ENCODE results near the gene ADARB2. TPM values are rescaled to one million over a fixed set of nuclear protein-coding genes. Genes with fewer than 3 reads are reported as not detected.
A peak's percentile ranks its signal among the peaks of the same experiment; 100 is the strongest.

The ADARB2 gene
- total and polyA plus RNA-seq, 8 donors, result 0.34 to 24.7 (median 3.2) TPM

DNA sequence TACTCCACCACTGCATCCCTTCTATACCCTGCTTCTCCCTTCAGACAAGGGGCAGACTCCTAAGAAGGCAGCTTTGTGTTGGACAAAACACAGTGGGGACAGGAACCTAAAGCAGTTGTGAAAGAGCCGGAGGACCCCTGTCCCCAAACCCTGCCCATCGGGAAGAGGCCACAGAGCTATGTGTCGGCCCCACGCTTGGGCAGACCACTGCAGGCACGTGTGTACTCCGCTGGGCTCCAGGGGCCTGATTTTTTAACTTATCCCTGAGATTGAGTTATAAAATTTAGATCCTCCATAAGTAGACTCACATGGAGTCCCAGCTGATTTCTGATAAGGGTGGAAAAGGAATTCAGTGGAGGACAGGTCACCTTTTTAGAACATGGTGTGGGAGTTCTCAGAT, 310.5 kb downstream of the ADARB2 start:
- Histone ChIP-seq H3K27ac (no peak overlapping the region), H3K9me3 (no peaks in the 10 kb centered on the region), H3K36me3 (no peaks in the 10 kb centered on the region), H3K4me1 (peaks cover 0 to 6% (median 0%) of the 10 kb centered on the region in 3 donors), H3K4me3 (no peak overlapping the region), H3K27me3 (peaks cover 0 to 19% (median 8%) of the 10 kb centered on the region in 4 donors)
- 73 to 91% methylated on average over 6 of the region's 6 CpGs for WGBS, 2 donors
- TF ChIP-seq, protein P1, sequence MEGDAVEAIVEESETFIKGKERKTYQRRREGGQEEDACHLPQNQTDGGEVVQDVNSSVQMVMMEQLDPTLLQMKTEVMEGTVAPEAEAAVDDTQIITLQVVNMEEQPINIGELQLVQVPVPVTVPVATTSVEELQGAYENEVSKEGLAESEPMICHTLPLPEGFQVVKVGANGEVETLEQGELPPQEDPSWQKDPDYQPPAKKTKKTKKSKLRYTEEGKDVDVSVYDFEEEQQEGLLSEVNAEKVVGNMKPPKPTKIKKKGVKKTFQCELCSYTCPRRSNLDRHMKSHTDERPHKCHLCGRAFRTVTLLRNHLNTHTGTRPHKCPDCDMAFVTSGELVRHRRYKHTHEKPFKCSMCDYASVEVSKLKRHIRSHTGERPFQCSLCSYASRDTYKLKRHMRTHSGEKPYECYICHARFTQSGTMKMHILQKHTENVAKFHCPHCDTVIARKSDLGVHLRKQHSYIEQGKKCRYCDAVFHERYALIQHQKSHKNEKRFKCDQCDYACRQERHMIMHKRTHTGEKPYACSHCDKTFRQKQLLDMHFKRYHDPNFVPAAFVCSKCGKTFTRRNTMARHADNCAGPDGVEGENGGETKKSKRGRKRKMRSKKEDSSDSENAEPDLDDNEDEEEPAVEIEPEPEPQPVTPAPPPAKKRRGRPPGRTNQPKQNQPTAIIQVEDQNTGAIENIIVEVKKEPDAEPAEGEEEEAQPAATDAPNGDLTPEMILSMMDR (IDR thresholded peaks at IDR 0.05), result no peak
- intact Hi-C loops (cut with DNase I), result no loop called here
- ATAC-seq, result no peak
- no peak for DNase-seq
- FAIRE-seq, result no peak

DNA sequence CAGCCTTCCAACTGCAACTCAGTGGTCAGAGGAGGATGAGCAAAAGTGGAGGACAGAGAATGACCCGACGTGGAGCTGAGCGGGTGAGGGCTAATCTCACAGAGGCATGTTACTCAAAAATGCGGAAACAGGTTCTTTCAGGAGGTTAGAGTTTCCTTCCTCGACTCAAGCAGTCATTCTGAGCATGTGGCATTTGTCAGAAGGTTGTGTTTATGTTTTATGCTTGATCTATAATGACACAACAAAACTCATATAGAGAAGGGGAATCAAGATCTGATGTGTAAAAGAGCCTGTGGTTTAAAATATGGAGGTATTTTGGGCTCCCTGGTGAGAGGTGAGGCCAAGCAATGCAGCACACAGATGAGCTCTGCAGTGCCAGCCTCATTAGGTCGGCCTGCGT, 311.4 kb downstream of the ADARB2 start:
- ATAC-seq (no peak), DNase-seq (no peak), FAIRE-seq (no peak)
- intact Hi-C loops (cut with DNase I), result no loop called here
- peaks cover 0 to under 1% (median under 1%) of the 10 kb centered on the region in 3 donors for H3K4me1 ChIP-seq
- no peak overlapping the region for H3K27ac ChIP-seq
- H3K4me3 ChIP-seq, result no peak overlapping the region
- no peaks in the 10 kb centered on the region for H3K9me3 ChIP-seq
- TF ChIP-seq, protein P1 (IDR thresholded peaks at IDR 0.05), result no peak
- peaks cover 0 to 19% (median 8%) of the 10 kb centered on the region in 4 donors for H3K27me3 ChIP-seq
- H3K36me3 ChIP-seq, result no peaks in the 10 kb centered on the region
- 63 to 73% methylated on average over 7 of the region's 7 CpGs for WGBS, 2 donors

DNA sequence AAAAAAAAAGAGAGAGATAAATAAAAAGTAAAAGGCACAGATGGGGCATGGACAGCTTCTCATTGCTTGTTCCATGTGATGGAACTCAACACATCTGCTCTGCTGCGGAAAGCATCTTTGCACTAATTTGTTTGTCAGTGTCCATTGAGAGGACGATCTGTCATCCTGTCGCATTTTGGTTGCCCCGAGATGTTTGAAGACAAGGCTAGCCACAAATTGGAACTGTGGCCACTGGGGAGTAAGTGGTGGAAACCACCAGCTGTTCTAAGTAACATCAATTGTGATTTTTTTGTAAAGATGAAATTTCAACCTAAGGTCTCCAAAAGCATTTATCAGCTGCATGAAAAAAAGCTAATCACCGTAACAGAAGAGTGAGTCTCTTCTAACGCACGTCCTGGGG, 312.7 kb downstream of the ADARB2 start:
- Histone ChIP-seq H3K36me3 (no peaks in the 10 kb centered on the region), H3K27ac (no peak overlapping the region), H3K27me3 (peaks cover 0 to 18% (median 6%) of the 10 kb centered on the region in 4 donors), H3K4me1 (peaks cover 11 to 12% (median 12%) of the 10 kb centered on the region in 3 donors), H3K4me3 (no peak overlapping the region), H3K9me3 (no peaks in the 10 kb centered on the region)
- intact Hi-C loops (cut with DNase I), result no loop called here
- DNase-seq (no peak), ATAC-seq (no peak), FAIRE-seq (no peak)
- WGBS, 2 donors, result 78 to 80% methylated on average over 7 of the region's 7 CpGs
- TF ChIP-seq, protein P1 (IDR thresholded peaks at IDR 0.05), result no peak

DNA sequence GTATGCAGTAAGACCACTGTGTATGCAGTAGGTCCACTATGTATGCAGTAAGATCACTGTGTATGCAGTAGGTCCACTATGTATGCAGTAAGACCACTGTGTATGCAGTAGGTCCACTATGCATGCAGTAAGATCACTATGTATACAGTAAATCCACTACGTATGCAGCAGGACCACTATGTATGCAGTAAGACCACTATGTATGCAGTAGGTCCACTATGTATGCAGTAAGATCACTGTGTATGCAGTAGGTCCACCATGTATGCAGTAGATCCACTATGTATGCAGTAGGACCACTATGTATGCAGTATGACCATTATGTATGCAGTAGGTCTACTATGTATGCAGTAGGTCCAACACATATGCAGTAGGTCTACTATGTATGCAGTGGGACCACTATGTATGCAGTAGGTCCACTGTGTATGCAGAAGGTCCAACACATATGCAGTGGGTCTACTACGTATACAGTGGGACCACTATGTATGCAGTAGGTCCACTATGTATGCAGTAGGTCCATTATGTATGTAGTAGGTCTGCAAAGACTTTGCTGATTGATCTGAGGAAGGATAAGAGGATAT, 313.6 kb downstream of the ADARB2 start:
- H3K9me3 ChIP-seq, result no peaks in the 10 kb centered on the region
- peaks cover 0 to 11% (median 4%) of the 10 kb centered on the region in 4 donors for H3K27me3 ChIP-seq
- no peak for FAIRE-seq
- no peak for DNase-seq
- WGBS, 2 donors, result 90 to 96% methylated on average over 2 of the region's 2 CpGs
- H3K4me1 ChIP-seq, result peaks cover 12 to 18% (median 15%) of the 10 kb centered on the region in 3 donors
- no peak overlapping the region for H3K27ac ChIP-seq
- intact Hi-C loops (cut with DNase I), result no loop called here
- H3K36me3 ChIP-seq, result no peaks in the 10 kb centered on the region
- H3K4me3 ChIP-seq, result no peak overlapping the region
- no peak for ATAC-seq
- TF ChIP-seq, protein P1 (IDR thresholded peaks at IDR 0.05), result no peak

DNA sequence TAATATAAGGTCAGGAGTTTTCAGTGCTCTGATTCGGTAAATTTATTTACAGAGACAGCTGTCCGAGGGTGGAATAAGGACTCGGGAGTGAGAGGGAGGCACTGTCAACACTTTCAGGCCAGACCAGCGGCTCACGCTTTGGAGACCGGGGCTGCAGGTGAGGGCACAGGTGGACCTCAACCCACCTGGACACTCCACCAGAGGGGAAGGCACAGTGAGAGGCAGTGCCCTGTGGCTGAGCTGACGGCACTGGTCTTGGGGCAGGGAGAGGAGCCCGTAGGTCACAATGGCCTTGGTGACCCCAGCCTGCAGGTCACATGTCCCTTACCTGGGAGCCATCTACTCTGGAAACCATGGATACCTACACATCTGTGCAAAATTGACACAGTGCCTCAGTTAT, 315.1 kb downstream of the ADARB2 start:
- no peak overlapping the region for H3K27ac ChIP-seq
- H3K27me3 ChIP-seq, result peaks cover 0 to 24% (median 4%) of the 10 kb centered on the region in 4 donors
- H3K4me1 ChIP-seq, result peaks cover 12 to 18% (median 15%) of the 10 kb centered on the region in 3 donors
- FAIRE-seq, result no peak
- ATAC-seq, result no peak
- H3K36me3 ChIP-seq, result no peaks in the 10 kb centered on the region
- TF ChIP-seq, protein P1 (IDR thresholded peaks at IDR 0.05), result no peak
- 65 to 81% methylated on average over 8 of the region's 8 CpGs for WGBS, 2 donors
- H3K4me3 ChIP-seq, result no peak overlapping the region
- no peaks in the 10 kb centered on the region for H3K9me3 ChIP-seq
- intact Hi-C loops (cut with DNase I), result no loop called here
- peak in 1 of 6 donors; percentile 60 for DNase-seq
